ENCODE measurements around the gene THBS2. TPM values are rescaled to one million over a fixed set of nuclear protein-coding genes. Genes with fewer than 3 reads are reported as not detected.

The THBS2 gene
- total and polyA plus RNA-seq, 2 of the 4 experiments (the other 2 are of a cell fraction): 97.3 to 113 TPM

GRCh38 chr6:169233832-169234231, 19.8 kb downstream of the THBS2 start:
- Histone ChIP-seq H3K14ac (replicated peaks; ENCODE audit: low read depth, low read length) (no peak overlapping the region), H2BK15ac (ENCODE audit: low read depth, low read length) (no peak overlapping the region), H2BK20ac (ENCODE audit: low read depth, low read length) (no peak overlapping the region), H3K4me1 (ENCODE audit: control insufficient read depth, insufficient read depth, low read length) (no peaks in the 10 kb centered on the region), H3K4me2 (ENCODE audit: low read depth, low read length) (no peak overlapping the region), H2AFZ (replicated peaks; ENCODE audit: low read length, poor library complexity) (no peak overlapping the region), H3K9me1 (ENCODE audit: insufficient read depth, low read length) (0 out of 2 replicates have a peak, but pooled peaks cover 12% of the 10 kb centered on the region), H2BK120ac (ENCODE audit: low read depth, low read length) (no peak overlapping the region), H4K8ac (ENCODE audit: low read depth in 2 of 2, low read length in 2 of 2) (no peak overlapping the region), H3K36me3 (ENCODE audit: control insufficient read depth, insufficient read depth, low read length) (peaks cover 58% of the 10 kb centered on the region), H3K56ac (ENCODE audit: extremely low read depth, insufficient read depth, low read length) (no peak overlapping the region), H3K23ac (ENCODE audit: low read depth, low read length) (no peak overlapping the region), H2BK5ac (ENCODE audit: low read depth, low read length, poor library complexity, severe bottlenecking) (no peak overlapping the region), H2AK5ac (ENCODE audit: low read depth, low read length) (no peak overlapping the region), H3K27me3 (ENCODE audit: control insufficient read depth, insufficient read depth, low read length) (no peaks in the 10 kb centered on the region), H3K9ac (ENCODE audit: low read depth, low read length) (no peak overlapping the region), H3K18ac (ENCODE audit: low read depth, low read length) (no peak overlapping the region), H3K79me1 (ENCODE audit: low read depth in 1 of 2, low read length in 2 of 2) (no peaks in the 10 kb centered on the region), H2AK9ac (replicated peaks; ENCODE audit: low read depth, low read length, poor library complexity) (no peak overlapping the region), H4K5ac (ENCODE audit: low read depth, low read length) (no peak overlapping the region), H3K4ac (ENCODE audit: low read depth, low read length) (no peak overlapping the region), H3K9me3 (ENCODE audit: control insufficient read depth, insufficient read depth, low read length) (no peaks in the 10 kb centered on the region), H3K27ac (ENCODE audit: insufficient read depth, low read length) (no peak overlapping the region), H4K91ac (ENCODE audit: insufficient read depth, low read depth, low read length) (no peak overlapping the region), H3K4me3 (ENCODE audit: insufficient read depth, low read depth, low read length) (no peak overlapping the region), H4K20me1 (ENCODE audit: insufficient read depth, low read length) (no peaks in the 10 kb centered on the region; the same call in 1 of the 2 replicates)
- TF ChIP-seq MAFK (IDR thresholded peaks at IDR 0.05; ENCODE audit: low read depth, low read length) (no peak), NFE2L2 (IDR thresholded peaks at IDR 0.05; ENCODE audit: low read depth, low read length) (no peak), POLR2A (IDR thresholded peaks at IDR 0.05; ENCODE audit: low read depth, low read length) (no peak), CHD1 (IDR thresholded peaks at IDR 0.05; ENCODE audit: low read depth, low read length) (no peak), MAZ (IDR thresholded peaks at IDR 0.05; ENCODE audit: borderline replicate concordance, low read depth, low read length) (no peak), FOS (IDR thresholded peaks at IDR 0.05; ENCODE audit: low read depth, low read length) (no peak), CEBPB (IDR thresholded peaks at IDR 0.05; ENCODE audit: low read depth, low read length) (no peak), SMC3 (IDR thresholded peaks at IDR 0.05; ENCODE audit: low read depth, low read length) (no peak), RAD21 (IDR thresholded peaks at IDR 0.05; ENCODE audit: low read length) (no peak), MXI1 (IDR thresholded peaks at IDR 0.05; ENCODE audit: borderline replicate concordance, low read depth, low read length) (no peak), BHLHE40 (IDR thresholded peaks at IDR 0.05; ENCODE audit: low read depth, low read length) (no peak), RFX5 (IDR thresholded peaks at IDR 0.05; ENCODE audit: low read depth, low read length) (no peak), RCOR1 (IDR thresholded peaks at IDR 0.05; ENCODE audit: insufficient replicate concordance, low read length) (no peak)
- TF ChIP-seq, protein P1, sequence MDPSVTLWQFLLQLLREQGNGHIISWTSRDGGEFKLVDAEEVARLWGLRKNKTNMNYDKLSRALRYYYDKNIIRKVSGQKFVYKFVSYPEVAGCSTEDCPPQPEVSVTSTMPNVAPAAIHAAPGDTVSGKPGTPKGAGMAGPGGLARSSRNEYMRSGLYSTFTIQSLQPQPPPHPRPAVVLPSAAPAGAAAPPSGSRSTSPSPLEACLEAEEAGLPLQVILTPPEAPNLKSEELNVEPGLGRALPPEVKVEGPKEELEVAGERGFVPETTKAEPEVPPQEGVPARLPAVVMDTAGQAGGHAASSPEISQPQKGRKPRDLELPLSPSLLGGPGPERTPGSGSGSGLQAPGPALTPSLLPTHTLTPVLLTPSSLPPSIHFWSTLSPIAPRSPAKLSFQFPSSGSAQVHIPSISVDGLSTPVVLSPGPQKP (IDR thresholded peaks at IDR 0.05; ENCODE audit: borderline replicate concordance, low read depth, low read length): no peak
- TF ChIP-seq, protein P2, sequence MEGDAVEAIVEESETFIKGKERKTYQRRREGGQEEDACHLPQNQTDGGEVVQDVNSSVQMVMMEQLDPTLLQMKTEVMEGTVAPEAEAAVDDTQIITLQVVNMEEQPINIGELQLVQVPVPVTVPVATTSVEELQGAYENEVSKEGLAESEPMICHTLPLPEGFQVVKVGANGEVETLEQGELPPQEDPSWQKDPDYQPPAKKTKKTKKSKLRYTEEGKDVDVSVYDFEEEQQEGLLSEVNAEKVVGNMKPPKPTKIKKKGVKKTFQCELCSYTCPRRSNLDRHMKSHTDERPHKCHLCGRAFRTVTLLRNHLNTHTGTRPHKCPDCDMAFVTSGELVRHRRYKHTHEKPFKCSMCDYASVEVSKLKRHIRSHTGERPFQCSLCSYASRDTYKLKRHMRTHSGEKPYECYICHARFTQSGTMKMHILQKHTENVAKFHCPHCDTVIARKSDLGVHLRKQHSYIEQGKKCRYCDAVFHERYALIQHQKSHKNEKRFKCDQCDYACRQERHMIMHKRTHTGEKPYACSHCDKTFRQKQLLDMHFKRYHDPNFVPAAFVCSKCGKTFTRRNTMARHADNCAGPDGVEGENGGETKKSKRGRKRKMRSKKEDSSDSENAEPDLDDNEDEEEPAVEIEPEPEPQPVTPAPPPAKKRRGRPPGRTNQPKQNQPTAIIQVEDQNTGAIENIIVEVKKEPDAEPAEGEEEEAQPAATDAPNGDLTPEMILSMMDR (conservative IDR thresholded peaks at IDR 0.05; ENCODE audit: low read depth, low read length): no peak
- TF ChIP-seq, protein P3, sequence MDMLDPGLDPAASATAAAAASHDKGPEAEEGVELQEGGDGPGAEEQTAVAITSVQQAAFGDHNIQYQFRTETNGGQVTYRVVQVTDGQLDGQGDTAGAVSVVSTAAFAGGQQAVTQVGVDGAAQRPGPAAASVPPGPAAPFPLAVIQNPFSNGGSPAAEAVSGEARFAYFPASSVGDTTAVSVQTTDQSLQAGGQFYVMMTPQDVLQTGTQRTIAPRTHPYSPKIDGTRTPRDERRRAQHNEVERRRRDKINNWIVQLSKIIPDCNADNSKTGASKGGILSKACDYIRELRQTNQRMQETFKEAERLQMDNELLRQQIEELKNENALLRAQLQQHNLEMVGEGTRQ (IDR thresholded peaks at IDR 0.05; ENCODE audit: low read depth, low read length): no peak
- intact Hi-C loops (cut with micrococcal nuclease): no loop called here
- dilution Hi-C loops (cut with HindIII; ENCODE audit: low sequenced_read_pairs, unreplicated experiment): no loop called here
- no peak for DNase-seq
- ATAC-seq (ENCODE audit: low read depth): no peak
- CTCF ChIA-PET: no interaction called here
- in situ Hi-C loops (cut with MboI; ENCODE audit: low sequenced_read_pairs): no loop called here
- POLR2A ChIA-PET (ENCODE audit: unreplicated experiment): no interaction called here
- WGBS, 2 experiments (ENCODE audit: extremely low coverage in 2 of 2, insufficient read length in 1 of 2): 93% methylated on average over 3 of the region's 6 CpGs; no CpG with 5 or more reads in 1 of the 2 experiments
- no TSS peak for BruUV-seq (replicated peaks)
